HepG2 (cell line): ENCODE measurements around the gene GDA. TPM values are rescaled to one million over a fixed set of nuclear protein-coding genes. Genes with fewer than 3 reads are reported as not detected.
A peak's percentile ranks its signal among the peaks of the same experiment; 100 is the strongest.

Experiments
- ATAC-seq: fragments of 200-7000 bp; cut with Tn5 transposase; 3 replicates; pipeline ENCODE4 v1.9.1; 2020; ENCODE audit warnings: mild to moderate bottlenecking, moderate library complexity
- BruUV-seq: library from RNA; stranded (reverse); fragments of 400-500 nt; replicated peaks from 2 replicates; lab custom pipeline; 2021; lab: Mats Ljungman, UMichigan
- CTCF ChIA-PET: fragments of 300-600 bp; formaldehyde crosslinking; extraction: SDS; loops from one replicate; lab custom pipeline; 2021; ENCODE audit warnings: low total read pairs, inconsistent platforms, low intra/inter-chr PET ratio; lab: Yijun Ruan, JAX
- POLR2A ChIA-PET: fragments of 350-600 bp; sonication (Branson Sonifier 250); formaldehyde crosslinking; loops from one replicate; lab custom pipeline; 2020; ENCODE audit warnings: antibody characterized with exemption, inconsistent platforms; lab: Yijun Ruan, JAX
- DNase-seq: peaks from one replicate; pipeline ENCODE4 v3.0.0-alpha.2; 2015; ENCODE audit warnings: low spot score
- FAIRE-seq: peaks from 3 replicates; lab custom pipeline; 2011; peaks lifted over from hg19 to GRCh38; lab: Jason Lieb, UNC
- H2AFZ ChIP-seq: one replicate; pipeline ENCODE4 v1.6.1; 2011; ENCODE audit warnings: low read length, inconsistent platforms
- H3K27ac ChIP-seq: fragments of 300-600 bp; 3 replicates; pipeline ENCODE4 v1.8.0; 2011; ENCODE audit warnings: mixed run types, mild to moderate bottlenecking, mixed read lengths, low read length, inconsistent platforms; ENCODE audit not compliant: insufficient read depth; ENCODE audit errors: extremely low read length
- H3K27me3 ChIP-seq, 2 experiments: fragments of 200-600 bp in 1 of 2; 2 replicates in 1 of 2; 3 replicates in 1 of 2; pipeline versions ENCODE4 v1.6.0 to v1.8.0; 2011; ENCODE audit warnings: low read length in 2 of 2, mild to moderate bottlenecking in 2 of 2, moderate library complexity in 2 of 2, inconsistent platforms in 1 of 2; ENCODE audit not compliant: insufficient read depth in 2 of 2, control insufficient read depth in 1 of 2
- H3K36me3 ChIP-seq, 2 experiments: fragments of 200-600 bp in 1 of 2; replicated peaks in 1 of 2; 2 replicates in 1 of 2; 3 replicates in 1 of 2; pipeline versions ENCODE4 v1.5.1 to v1.8.0; 2011; ENCODE audit warnings: low read length in 2 of 2, inconsistent platforms in 1 of 2; ENCODE audit not compliant: insufficient read depth in 2 of 2, control insufficient read depth in 1 of 2
- H3K4me1 ChIP-seq: 2 replicates; pipeline ENCODE4 v1.5.1; 2012; ENCODE audit warnings: low read length, inconsistent platforms; ENCODE audit not compliant: insufficient read depth
- H3K4me2 ChIP-seq: 2 replicates; pipeline ENCODE4 v1.6.0; 2011; ENCODE audit warnings: low read depth, low read length, inconsistent platforms
- H3K4me3 ChIP-seq, 3 experiments: fragments of 200-600 bp in 1 of 3; sonication (generic), shearing (Covaris generic) in 1 of 3; replicated peaks in 1 of 3; 2 replicates each; pipeline ENCODE4 v1.5.1; 2011 to 2016; ENCODE audit warnings: low read length in 3 of 3, inconsistent platforms in 2 of 3, low read depth in 2 of 3, mild to moderate bottlenecking in 2 of 3, control low read depth in 1 of 3, mixed read lengths in 1 of 3; ENCODE audit not compliant: insufficient read depth in 1 of 3
- H3K79me2 ChIP-seq: one replicate; pipeline ENCODE4 v1.6.1; 2011; ENCODE audit warnings: low read length, inconsistent platforms; ENCODE audit not compliant: insufficient read depth
- H3K9ac ChIP-seq: 2 replicates; pipeline ENCODE4 v1.6.0; 2011; ENCODE audit warnings: mild to moderate bottlenecking, low read depth, low read length, inconsistent platforms; ENCODE audit not compliant: insufficient read depth
- H3K9me3 ChIP-seq: 2 replicates; pipeline ENCODE4 v1.5.1; 2012; ENCODE audit warnings: mild to moderate bottlenecking, low read length
- H4K20me1 ChIP-seq: 2 replicates; pipeline ENCODE4 v1.6.0; 2011; ENCODE audit warnings: inconsistent platforms, mild to moderate bottlenecking, low read length, moderate library complexity; ENCODE audit not compliant: insufficient read depth
- CENPX ChIP-seq: sonication (generic); formaldehyde crosslinking; IDR thresholded peaks from 2 replicates; pipeline ENCODE4 v1.9.0; 2021; ENCODE audit warnings: mild to moderate bottlenecking, missing genetic modification reagents, moderate library complexity
- KLF13 ChIP-seq: sonication (generic); formaldehyde crosslinking; IDR thresholded peaks from 2 replicates; pipeline ENCODE4 v1.4.0; 2020; ENCODE audit warnings: mild to moderate bottlenecking, missing genetic modification reagents
- SOX5 ChIP-seq: IDR thresholded peaks from 2 replicates; pipeline ENCODE4 v1.6.1; 2016; ENCODE audit warnings: borderline replicate concordance
- ZNF30 ChIP-seq: sonication (generic); formaldehyde crosslinking; IDR thresholded peaks from 2 replicates; pipeline ENCODE4 v1.5.0; 2020; ENCODE audit warnings: mild to moderate bottlenecking, missing genetic modification reagents
- ZNF574 ChIP-seq: sonication (generic); formaldehyde crosslinking; IDR thresholded peaks from 2 replicates; pipeline ENCODE4 v1.4.0; 2020; ENCODE audit warnings: missing genetic modification reagents
- ZNF672 ChIP-seq: sonication (generic); formaldehyde crosslinking; IDR thresholded peaks from 2 replicates; pipeline ENCODE4 v1.8.1; 2022; ENCODE audit warnings: missing genetic modification reagents
- ZNF740 ChIP-seq: sonication (generic); formaldehyde crosslinking; IDR thresholded peaks from 2 replicates; pipeline ENCODE4 v1.4.0; 2020; ENCODE audit warnings: missing genetic modification reagents
- ZSCAN9 ChIP-seq: IDR thresholded peaks from 2 replicates; pipeline ENCODE4 v1.6.1; 2016; ENCODE audit warnings: borderline replicate concordance
- WGBS: methylation state at CpG from one replicate; pipeline ENCODE4 v1.1.6; 2017; ENCODE audit warnings: low lambda C conversion rate; 5-methylcytosine and 5-hydroxymethylcytosine counted together
- in situ Hi-C: cut with HindIII; loops from 2 replicates; pipeline ENCODE4 v1.10.0; 2017; ENCODE audit warnings: low pct_unique_long_range_greater_than_20kb; ENCODE audit not compliant: extremely low pct_ligation_motif_present
- intact Hi-C: fragments of 100-400 bp; cut with micrococcal nuclease; formaldehyde crosslinking; loops from one replicate; pipeline ENCODE4 v1.10.0; 2022; ENCODE audit not compliant: unreplicated experiment
- polyA plus RNA-seq, 8 experiments: library from polyadenylated mRNA; depleted of rRNA in 3 of 8; stranded (reverse) in 7 of 8; unstranded in 1 of 8; fragments of >200 nt; fragmentation: Illumina TruSeq in 4 of 8; extraction: Trizol in 4 of 8; gene quantifications; 2 replicates each; pipeline versions ENCODE4 v1.2.1 to v1.2.3, GENCODE V29; 2011 to 2016; ENCODE audit warnings: low read depth in 4 of 8, missing spikeins in 1 of 8, mixed read lengths in 1 of 8; ENCODE audit not compliant: insufficient read depth in 1 of 8
- total RNA-seq, 5 experiments: library from RNA; depleted of rRNA; stranded (reverse); fragments of >200 nt; fragmentation: Illumina TruSeq; extraction: Trizol; gene quantifications; 2 replicates each; pipeline ENCODE4 v1.2.3, GENCODE V29; 2016; ENCODE audit warnings: low read depth in 1 of 5
- TF ChIP-seq, protein P1 (sequence below): sonication (generic); formaldehyde crosslinking; IDR thresholded peaks from 2 replicates; pipeline ENCODE4 v1.5.1; 2020; ENCODE audit warnings: mild to moderate bottlenecking, missing genetic modification reagents, borderline replicate concordance

GDA gene
- total and polyA plus RNA-seq, 2 of the 13 experiments (the other 11 are each of a cell fraction or from before 2014, with no cell fraction given): 0.15 to 0.99 TPM

- peak; percentile 59; the same call in 2 of the 3 replicates for ATAC-seq
- BruUV-seq: no TSS peak
- no peak overlapping the region for H2AFZ ChIP-seq
- no peaks in the 10 kb centered on the region for H3K9me3 ChIP-seq
- no peak overlapping the region for H3K27ac ChIP-seq
- H3K9ac ChIP-seq: no peak overlapping the region
- POLR2A ChIA-PET: no interaction called here
- no peaks in the 10 kb centered on the region for H4K20me1 ChIP-seq
- no peak overlapping the region for H3K4me3 ChIP-seq
- WGBS: 24% methylated on average over 3 of the region's 3 CpGs
- DNase-seq: no peak
- no peaks in the 10 kb centered on the region for H3K27me3 ChIP-seq
- intact Hi-C loops (no loop called here), in situ Hi-C loops (no loop called here)
- H3K79me2 ChIP-seq: no peaks in the 10 kb centered on the region
- CTCF ChIA-PET: no interaction called here
- H3K4me1 ChIP-seq: peaks cover 6% of the 10 kb centered on the region; the same call in 1 of the 2 replicates
- FAIRE-seq: no peak
- no peaks in the 10 kb centered on the region for H3K36me3 ChIP-seq
- TF ChIP-seq ZNF740 (CRISPR knock-in tag) (no peak), SOX5 (CRISPR knock-in tag) (no peak), ZSCAN9 (CRISPR knock-in tag) (no peak), CENPX (CRISPR knock-in tag) (no peak), ZNF672 (no peak), ZNF30 (CRISPR knock-in tag) (no peak), KLF13 (no peak), ZNF574 (CRISPR knock-in tag) (no peak)
- TF ChIP-seq, protein P1, sequence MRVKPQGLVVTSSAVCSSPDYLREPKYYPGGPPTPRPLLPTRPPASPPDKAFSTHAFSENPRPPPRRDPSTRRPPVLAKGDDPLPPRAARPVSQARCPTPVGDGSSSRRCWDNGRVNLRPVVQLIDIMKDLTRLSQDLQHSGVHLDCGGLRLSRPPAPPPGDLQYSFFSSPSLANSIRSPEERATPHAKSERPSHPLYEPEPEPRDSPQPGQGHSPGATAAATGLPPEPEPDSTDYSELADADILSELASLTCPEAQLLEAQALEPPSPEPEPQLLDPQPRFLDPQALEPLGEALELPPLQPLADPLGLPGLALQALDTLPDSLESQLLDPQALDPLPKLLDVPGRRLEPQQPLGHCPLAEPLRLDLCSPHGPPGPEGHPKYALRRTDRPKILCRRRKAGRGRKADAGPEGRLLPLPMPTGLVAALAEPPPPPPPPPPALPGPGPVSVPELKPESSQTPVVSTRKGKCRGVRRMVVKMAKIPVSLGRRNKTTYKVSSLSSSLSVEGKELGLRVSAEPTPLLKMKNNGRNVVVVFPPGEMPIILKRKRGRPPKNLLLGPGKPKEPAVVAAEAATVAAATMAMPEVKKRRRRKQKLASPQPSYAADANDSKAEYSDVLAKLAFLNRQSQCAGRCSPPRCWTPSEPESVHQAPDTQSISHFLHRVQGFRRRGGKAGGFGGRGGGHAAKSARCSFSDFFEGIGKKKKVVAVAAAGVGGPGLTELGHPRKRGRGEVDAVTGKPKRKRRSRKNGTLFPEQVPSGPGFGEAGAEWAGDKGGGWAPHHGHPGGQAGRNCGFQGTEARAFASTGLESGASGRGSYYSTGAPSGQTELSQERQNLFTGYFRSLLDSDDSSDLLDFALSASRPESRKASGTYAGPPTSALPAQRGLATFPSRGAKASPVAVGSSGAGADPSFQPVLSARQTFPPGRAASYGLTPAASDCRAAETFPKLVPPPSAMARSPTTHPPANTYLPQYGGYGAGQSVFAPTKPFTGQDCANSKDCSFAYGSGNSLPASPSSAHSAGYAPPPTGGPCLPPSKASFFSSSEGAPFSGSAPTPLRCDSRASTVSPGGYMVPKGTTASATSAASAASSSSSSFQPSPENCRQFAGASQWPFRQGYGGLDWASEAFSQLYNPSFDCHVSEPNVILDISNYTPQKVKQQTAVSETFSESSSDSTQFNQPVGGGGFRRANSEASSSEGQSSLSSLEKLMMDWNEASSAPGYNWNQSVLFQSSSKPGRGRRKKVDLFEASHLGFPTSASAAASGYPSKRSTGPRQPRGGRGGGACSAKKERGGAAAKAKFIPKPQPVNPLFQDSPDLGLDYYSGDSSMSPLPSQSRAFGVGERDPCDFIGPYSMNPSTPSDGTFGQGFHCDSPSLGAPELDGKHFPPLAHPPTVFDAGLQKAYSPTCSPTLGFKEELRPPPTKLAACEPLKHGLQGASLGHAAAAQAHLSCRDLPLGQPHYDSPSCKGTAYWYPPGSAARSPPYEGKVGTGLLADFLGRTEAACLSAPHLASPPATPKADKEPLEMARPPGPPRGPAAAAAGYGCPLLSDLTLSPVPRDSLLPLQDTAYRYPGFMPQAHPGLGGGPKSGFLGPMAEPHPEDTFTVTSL (CRISPR knock-in tag): no peak
- no peak overlapping the region for H3K4me2 ChIP-seq
Measured at GRCh38 chr9:72228282-72228681, 79.0 kb downstream of the GDA start.
